SK-N-MC (cell line): ENCODE results near the gene NMNAT2.

Experiments
- EZH2 ChIP-seq: fragments of 200-600 bp; sonication (generic); IDR thresholded peaks from one replicate; pipeline ENCODE4 v1.6.1; 2017; ENCODE audit warnings: antibody characterized with exemption
- POLR2AphosphoS5 ChIP-seq: IDR thresholded peaks from 2 replicates; pipeline ENCODE4 v1.6.1; 2012; ENCODE audit warnings: mild to moderate bottlenecking, low read depth, low read length, borderline replicate concordance

- TF ChIP-seq POLR2AphosphoS5 (no peak), EZH2 (no peak)
These were observed 117.8 kb downstream of the NMNAT2 start for GRCh38 chr1:183300395-183300794.
